DMS79 (cell line): ENCODE results near the gene TRAPPC8.

ENCODE experiments used
- DNase-seq: peaks from one replicate; lab custom pipeline; 2025; lab: John Stamatoyannopoulos, UW

TRAPPC8 gene

GRCh38 chr18:31791817-31792579 is 150.9 kb downstream of the TRAPPC8 start:
- DNase-seq = no peak

GRCh38 chr18:31789409-31789808 is 153.5 kb downstream of the TRAPPC8 start:
- DNase-seq = no peak

GRCh38 chr18:31783059-31783458 is 159.9 kb downstream of the TRAPPC8 start:
- DNase-seq = no peak
